ENCODE data around the gene CCDC74B.
"Not testable (repeated sequence)": the region's sequence is repeated elsewhere in the genome, so short reads cannot be mapped to it uniquely, and the experiment has no call there.

Gene CCDC74B

DNA sequence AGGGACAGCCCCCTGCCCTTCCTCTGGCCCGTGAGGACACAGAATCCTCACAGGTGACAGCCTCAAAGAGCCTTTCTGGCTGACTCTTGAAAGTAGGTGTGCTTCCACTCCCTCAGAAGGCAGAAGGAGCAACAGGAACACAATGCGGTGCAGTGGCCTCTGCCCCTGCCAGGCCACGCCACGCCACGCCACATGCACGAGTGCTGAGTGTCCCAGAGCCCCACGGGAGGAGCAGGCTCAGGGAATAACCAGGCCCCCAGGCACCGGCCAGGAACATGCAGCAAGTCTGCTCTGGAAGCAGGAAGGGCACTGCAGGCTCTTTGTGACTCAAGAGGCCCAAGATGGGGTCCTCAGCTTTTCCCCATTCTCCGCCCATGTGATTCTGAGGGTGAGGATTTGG lies 18.1 kb upstream of the CCDC74B start:
- no peaks in the 10 kb centered on the region for H3K79me2 ChIP-seq (ENCODE audit: insufficient read depth, low read length)
- no peaks in the 10 kb centered on the region for H4K20me1 ChIP-seq (ENCODE audit: insufficient read depth, low read length, poor library complexity, severe bottlenecking)
- no peak overlapping the region for H2AFZ ChIP-seq (ENCODE audit: low read length)
- TF ChIP-seq EZH2phosphoT487 (IDR thresholded peaks at IDR 0.05; ENCODE audit: borderline replicate concordance): no peak
- TF ChIP-seq, protein P1, sequence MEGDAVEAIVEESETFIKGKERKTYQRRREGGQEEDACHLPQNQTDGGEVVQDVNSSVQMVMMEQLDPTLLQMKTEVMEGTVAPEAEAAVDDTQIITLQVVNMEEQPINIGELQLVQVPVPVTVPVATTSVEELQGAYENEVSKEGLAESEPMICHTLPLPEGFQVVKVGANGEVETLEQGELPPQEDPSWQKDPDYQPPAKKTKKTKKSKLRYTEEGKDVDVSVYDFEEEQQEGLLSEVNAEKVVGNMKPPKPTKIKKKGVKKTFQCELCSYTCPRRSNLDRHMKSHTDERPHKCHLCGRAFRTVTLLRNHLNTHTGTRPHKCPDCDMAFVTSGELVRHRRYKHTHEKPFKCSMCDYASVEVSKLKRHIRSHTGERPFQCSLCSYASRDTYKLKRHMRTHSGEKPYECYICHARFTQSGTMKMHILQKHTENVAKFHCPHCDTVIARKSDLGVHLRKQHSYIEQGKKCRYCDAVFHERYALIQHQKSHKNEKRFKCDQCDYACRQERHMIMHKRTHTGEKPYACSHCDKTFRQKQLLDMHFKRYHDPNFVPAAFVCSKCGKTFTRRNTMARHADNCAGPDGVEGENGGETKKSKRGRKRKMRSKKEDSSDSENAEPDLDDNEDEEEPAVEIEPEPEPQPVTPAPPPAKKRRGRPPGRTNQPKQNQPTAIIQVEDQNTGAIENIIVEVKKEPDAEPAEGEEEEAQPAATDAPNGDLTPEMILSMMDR (conservative IDR thresholded peaks at IDR 0.05; ENCODE audit: low read length): no peak
- H3K9ac ChIP-seq (ENCODE audit: low read depth, low read length, poor library complexity, severe bottlenecking): no peak overlapping the region
- H3K36me3 ChIP-seq (ENCODE audit: insufficient read depth, low read length): peaks cover 67% of the 10 kb centered on the region; the same call in 1 of the 2 replicates
- no peaks in the 10 kb centered on the region for H3K4me1 ChIP-seq (ENCODE audit: insufficient read depth, low read length, poor library complexity, severe bottlenecking)
- H3F3A ChIP-seq (ENCODE audit: low read depth): no peaks in the 10 kb centered on the region
- no peak overlapping the region for H3K4me2 ChIP-seq (ENCODE audit: low read depth, low read length, poor library complexity, severe bottlenecking)
- no peaks in the 10 kb centered on the region for H3K27me3 ChIP-seq (ENCODE audit: insufficient read depth, low read length, poor library complexity, severe bottlenecking)
- no peak overlapping the region for H3K4me3 ChIP-seq (ENCODE audit: low read length, poor library complexity, severe bottlenecking)
- no peaks in the 10 kb centered on the region for H3K9me3 ChIP-seq (ENCODE audit: insufficient read depth, low read depth, low read length)
- no peaks in the 10 kb centered on the region for H3K9me2 ChIP-seq (replicated peaks; ENCODE audit: low read depth, low read length)

DNA sequence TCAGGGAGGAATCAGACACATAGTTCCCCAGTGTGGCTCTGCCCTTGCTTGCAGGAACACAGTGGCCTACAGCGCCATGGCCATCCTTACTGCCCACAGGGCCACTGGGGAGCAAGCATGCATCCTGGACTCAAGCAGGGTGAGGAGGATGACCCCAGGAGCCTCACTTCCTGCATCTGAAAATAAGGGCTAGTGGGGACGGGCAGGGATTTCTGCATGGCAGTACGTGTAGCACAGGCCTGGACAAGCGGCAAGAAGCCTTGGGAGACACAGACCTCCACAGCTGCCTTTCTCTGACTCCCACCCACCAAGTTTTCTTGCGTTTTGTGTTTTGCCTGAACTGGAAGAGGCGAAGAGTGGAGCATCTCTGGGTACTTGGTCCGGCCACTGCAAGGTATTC lies 17.6 kb upstream of the CCDC74B start:
- H3K9me2 ChIP-seq (replicated peaks; ENCODE audit: low read depth, low read length); H3K4me1 ChIP-seq (ENCODE audit: insufficient read depth, low read length, poor library complexity, severe bottlenecking); H3F3A ChIP-seq (ENCODE audit: low read depth); H3K27me3 ChIP-seq (ENCODE audit: insufficient read depth, low read length, poor library complexity, severe bottlenecking); H2AFZ ChIP-seq (ENCODE audit: low read length); H3K4me2 ChIP-seq (ENCODE audit: low read depth, low read length, poor library complexity, severe bottlenecking); H3K79me2 ChIP-seq (ENCODE audit: insufficient read depth, low read length); H3K4me3 ChIP-seq (ENCODE audit: low read length, poor library complexity, severe bottlenecking); H4K20me1 ChIP-seq (ENCODE audit: insufficient read depth, low read length, poor library complexity, severe bottlenecking); H3K9me3 ChIP-seq (ENCODE audit: insufficient read depth, low read depth, low read length); H3K9ac ChIP-seq (ENCODE audit: low read depth, low read length, poor library complexity, severe bottlenecking): not testable (repeated sequence)
- peaks cover 63% of the 10 kb centered on the region; the same call in 1 of the 2 replicates for H3K36me3 ChIP-seq (ENCODE audit: insufficient read depth, low read length)

DNA sequence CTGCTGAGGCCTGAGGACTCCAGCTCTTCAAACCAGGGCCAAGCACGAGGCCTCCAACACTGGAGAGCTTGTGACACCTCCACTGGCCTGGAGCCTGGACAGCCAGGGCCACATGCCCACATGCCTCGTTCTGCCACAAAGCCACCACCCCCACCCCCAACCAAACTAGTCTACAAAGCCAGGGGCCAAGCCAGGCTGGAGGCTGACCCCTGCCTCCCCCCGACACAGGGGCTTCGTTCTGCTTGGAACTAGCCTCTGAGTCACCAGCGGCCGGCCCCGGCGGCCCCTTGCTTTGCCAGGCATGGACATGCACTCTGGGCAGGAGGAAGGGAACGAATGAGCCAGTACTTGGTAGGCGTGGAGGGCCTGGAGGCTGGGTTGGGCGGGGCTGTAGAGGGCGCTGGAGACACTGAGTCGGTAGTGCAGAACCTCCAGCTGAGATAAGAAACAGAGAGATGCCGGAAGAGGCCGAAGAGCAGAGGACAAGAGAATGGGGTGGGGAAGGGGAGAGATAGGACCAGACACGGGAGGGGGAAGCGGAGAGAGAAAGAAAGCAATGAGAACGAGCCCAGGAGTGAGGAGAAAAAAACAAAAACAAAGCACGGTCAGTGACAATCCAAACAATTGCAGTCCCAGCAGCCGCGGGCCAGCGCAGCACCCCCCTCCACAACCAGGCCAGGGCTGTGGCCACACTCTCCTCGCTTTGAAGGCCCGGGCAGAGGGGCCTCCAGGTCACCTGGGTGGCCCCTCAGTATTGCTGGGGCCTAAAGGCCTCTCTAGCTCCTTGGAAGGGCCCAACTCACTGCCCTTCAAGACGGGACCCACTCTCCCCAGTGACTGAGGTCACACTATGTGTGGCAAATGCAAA lies 16.2 kb upstream of the CCDC74B start:
- not testable (repeated sequence) for H4K20me1 ChIP-seq (ENCODE audit: insufficient read depth, low read length, poor library complexity, severe bottlenecking); H3K9me2 ChIP-seq (replicated peaks; ENCODE audit: low read depth, low read length); H3K4me2 ChIP-seq (ENCODE audit: low read depth, low read length, poor library complexity, severe bottlenecking); H3K4me3 ChIP-seq (ENCODE audit: low read length, poor library complexity, severe bottlenecking); H2AFZ ChIP-seq (ENCODE audit: low read length); H3F3A ChIP-seq (ENCODE audit: low read depth); H3K79me2 ChIP-seq (ENCODE audit: insufficient read depth, low read length); H3K9me3 ChIP-seq (ENCODE audit: insufficient read depth, low read depth, low read length); H3K4me1 ChIP-seq (ENCODE audit: insufficient read depth, low read length, poor library complexity, severe bottlenecking); H3K9ac ChIP-seq (ENCODE audit: low read depth, low read length, poor library complexity, severe bottlenecking); H3K27me3 ChIP-seq (ENCODE audit: insufficient read depth, low read length, poor library complexity, severe bottlenecking)
- H3K36me3 ChIP-seq (ENCODE audit: insufficient read depth, low read length): peaks cover 53% of the 10 kb centered on the region; the same call in 1 of the 2 replicates

DNA sequence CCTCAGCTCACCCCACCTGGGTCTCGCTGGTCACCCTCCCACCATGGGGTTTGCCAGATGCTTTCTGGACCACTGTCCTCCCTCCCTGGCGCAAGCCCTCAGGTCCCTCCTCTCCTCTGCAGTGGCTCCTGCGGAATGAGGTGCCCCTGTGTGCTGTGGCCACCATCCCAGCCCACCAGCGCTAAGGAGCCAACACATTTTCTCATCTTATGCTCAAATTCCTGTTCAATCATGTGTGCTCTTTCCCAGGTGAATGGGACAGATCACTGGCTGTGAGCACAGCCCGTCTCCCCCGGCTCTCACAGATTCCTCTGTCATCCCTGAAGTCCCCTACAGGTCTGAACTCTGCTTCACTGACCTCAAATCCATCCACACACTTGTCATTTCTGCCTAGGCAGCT lies 15.2 kb upstream of the CCDC74B start:
- Histone ChIP-seq H3K9me3 (ENCODE audit: insufficient read depth, low read depth, low read length) (no peaks in the 10 kb centered on the region), H3K9ac (ENCODE audit: low read depth, low read length, poor library complexity, severe bottlenecking) (no peak overlapping the region), H3K79me2 (ENCODE audit: insufficient read depth, low read length) (no peaks in the 10 kb centered on the region), H3F3A (ENCODE audit: low read depth) (no peaks in the 10 kb centered on the region), H4K20me1 (ENCODE audit: insufficient read depth, low read length, poor library complexity, severe bottlenecking) (no peaks in the 10 kb centered on the region), H3K27me3 (ENCODE audit: insufficient read depth, low read length, poor library complexity, severe bottlenecking) (no peaks in the 10 kb centered on the region), H3K9me2 (replicated peaks; ENCODE audit: low read depth, low read length) (no peaks in the 10 kb centered on the region), H3K36me3 (ENCODE audit: insufficient read depth, low read length) (peaks cover 50% of the 10 kb centered on the region; the same call in 1 of the 2 replicates), H3K4me2 (ENCODE audit: low read depth, low read length, poor library complexity, severe bottlenecking) (no peak overlapping the region), H3K4me1 (ENCODE audit: insufficient read depth, low read length, poor library complexity, severe bottlenecking) (no peaks in the 10 kb centered on the region), H3K4me3 (ENCODE audit: low read length, poor library complexity, severe bottlenecking) (no peak overlapping the region), H2AFZ (ENCODE audit: low read length) (no peak overlapping the region)
- TF ChIP-seq, protein P1 (conservative IDR thresholded peaks at IDR 0.05; ENCODE audit: low read length): no peak
- no peak for TF ChIP-seq EZH2phosphoT487 (IDR thresholded peaks at IDR 0.05; ENCODE audit: borderline replicate concordance)

DNA sequence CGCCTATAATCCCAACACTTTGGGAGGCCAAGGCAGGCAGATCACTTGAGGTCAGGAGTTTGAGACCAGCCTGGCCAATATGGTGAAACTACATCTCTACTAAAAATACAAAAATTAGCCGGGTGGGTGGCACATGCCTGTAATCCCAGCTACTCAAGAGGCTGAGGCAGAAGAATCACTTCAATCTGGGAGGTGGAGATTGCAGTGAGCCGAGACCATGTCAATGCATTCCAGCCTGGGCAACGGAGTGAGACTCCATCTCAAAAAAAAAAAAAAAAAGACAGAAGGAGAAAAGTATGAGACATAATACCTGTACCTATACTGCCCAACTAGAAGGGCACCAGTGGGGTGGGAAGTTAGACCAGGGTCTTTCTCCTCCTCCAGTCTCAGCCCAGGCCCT lies 14.5 kb upstream of the CCDC74B start:
- H4K20me1 ChIP-seq (ENCODE audit: insufficient read depth, low read length, poor library complexity, severe bottlenecking); H3K4me1 ChIP-seq (ENCODE audit: insufficient read depth, low read length, poor library complexity, severe bottlenecking); H3K9me3 ChIP-seq (ENCODE audit: insufficient read depth, low read depth, low read length); H3F3A ChIP-seq (ENCODE audit: low read depth); H3K27me3 ChIP-seq (ENCODE audit: insufficient read depth, low read length, poor library complexity, severe bottlenecking); H2AFZ ChIP-seq (ENCODE audit: low read length); H3K4me2 ChIP-seq (ENCODE audit: low read depth, low read length, poor library complexity, severe bottlenecking); H3K4me3 ChIP-seq (ENCODE audit: low read length, poor library complexity, severe bottlenecking); H3K79me2 ChIP-seq (ENCODE audit: insufficient read depth, low read length); H3K9ac ChIP-seq (ENCODE audit: low read depth, low read length, poor library complexity, severe bottlenecking); H3K9me2 ChIP-seq (replicated peaks; ENCODE audit: low read depth, low read length): not testable (repeated sequence)
- H3K36me3 ChIP-seq (ENCODE audit: insufficient read depth, low read length): peaks cover 49% of the 10 kb centered on the region; the same call in 1 of the 2 replicates

All from Loucy (cell line).